ENCODE data around the gene TRPV3.
"Not testable (repeated sequence)": the region's sequence is repeated elsewhere in the genome, so short reads cannot be mapped to it uniquely, and the experiment has no call there.

TRPV3 gene

GRCh38 chr17:3469529-3469928 is 88.1 kb downstream of the TRPV3 start:
- no peak for FAIRE-seq

- not testable (repeated sequence) for FAIRE-seq
Measured at GRCh38 chr17:3466355-3466754, 91.3 kb downstream of the TRPV3 start.
